ENCODE data around the gene KDM4E.

KDM4E gene

GRCh38 chr11:95054356-95054755 lies 29.3 kb downstream of the KDM4E start:
- Histone ChIP-seq H3K4me1 (ENCODE audit: low read depth, poor library complexity, severe bottlenecking) (no peaks in the 10 kb centered on the region), H3K79me2 (ENCODE audit: insufficient read depth, low read depth) (no peaks in the 10 kb centered on the region)

GRCh38 chr11:95055283-95055897 lies 30.3 kb downstream of the KDM4E start:
- Histone ChIP-seq H3K4me2 (no peak overlapping the region), H3K27me3 (ENCODE audit: insufficient read depth, low read depth) (no peaks in the 10 kb centered on the region), H3K4me3 (IDR thresholded peaks at IDR 0.05; ENCODE audit: insufficient read depth, low read depth, low read length) (no peak overlapping the region), H3K79me2 (ENCODE audit: insufficient read depth, low read depth) (no peaks in the 10 kb centered on the region), H4K20me1 (ENCODE audit: insufficient read depth) (no peaks in the 10 kb centered on the region), H2AFZ (ENCODE audit: low read depth) (no peak overlapping the region), H3K27ac (no peak overlapping the region), H3K4me1 (ENCODE audit: low read depth, poor library complexity, severe bottlenecking) (no peaks in the 10 kb centered on the region), H3K9ac (no peak overlapping the region), H3K36me3 (ENCODE audit: insufficient read depth) (no peaks in the 10 kb centered on the region)
- TF ChIP-seq CTCF (conservative IDR thresholded peaks at IDR 0.05; ENCODE audit: low read depth, low read length) = no peak

More at GRCh38 chr11:95054356-95054755, 29.3 kb downstream of the KDM4E start:
- H3K4me2 ChIP-seq = no peak overlapping the region
- TF ChIP-seq CTCF (conservative IDR thresholded peaks at IDR 0.05; ENCODE audit: low read depth, low read length) = no peak
- no peak overlapping the region for H2AFZ ChIP-seq (ENCODE audit: low read depth)
- H3K36me3 ChIP-seq (ENCODE audit: insufficient read depth) = no peaks in the 10 kb centered on the region
- no peak overlapping the region for H3K9ac ChIP-seq
- H3K27ac ChIP-seq = no peak overlapping the region
- H3K27me3 ChIP-seq (ENCODE audit: insufficient read depth, low read depth) = no peaks in the 10 kb centered on the region
- no peaks in the 10 kb centered on the region for H4K20me1 ChIP-seq (ENCODE audit: insufficient read depth)
- no peak overlapping the region for H3K4me3 ChIP-seq (IDR thresholded peaks at IDR 0.05; ENCODE audit: insufficient read depth, low read depth, low read length)

GRCh38 chr11:95057959-95058358 lies 32.9 kb downstream of the KDM4E start:
- Histone ChIP-seq H3K9ac (no peak overlapping the region), H3K4me1 (ENCODE audit: low read depth, poor library complexity, severe bottlenecking) (no peaks in the 10 kb centered on the region), H4K20me1 (ENCODE audit: insufficient read depth) (no peaks in the 10 kb centered on the region), H3K4me3 (IDR thresholded peaks at IDR 0.05; ENCODE audit: insufficient read depth, low read depth, low read length) (no peak overlapping the region), H3K36me3 (ENCODE audit: insufficient read depth) (no peaks in the 10 kb centered on the region), H3K79me2 (ENCODE audit: insufficient read depth, low read depth) (no peaks in the 10 kb centered on the region), H2AFZ (ENCODE audit: low read depth) (no peak overlapping the region), H3K27me3 (ENCODE audit: insufficient read depth, low read depth) (no peaks in the 10 kb centered on the region), H3K27ac (no peak overlapping the region), H3K4me2 (no peak overlapping the region)
- no peak for TF ChIP-seq CTCF (conservative IDR thresholded peaks at IDR 0.05; ENCODE audit: low read depth, low read length)

- H2AFZ ChIP-seq (ENCODE audit: low read depth) = no peak overlapping the region
- no peak overlapping the region for H3K4me2 ChIP-seq
- H3K27ac ChIP-seq = no peak overlapping the region
- no peak for TF ChIP-seq CTCF (conservative IDR thresholded peaks at IDR 0.05; ENCODE audit: low read depth, low read length)
- no peak overlapping the region for H3K9ac ChIP-seq
- H4K20me1 ChIP-seq (ENCODE audit: insufficient read depth) = no peaks in the 10 kb centered on the region
- H3K79me2 ChIP-seq (ENCODE audit: insufficient read depth, low read depth) = no peaks in the 10 kb centered on the region
- no peaks in the 10 kb centered on the region for H3K27me3 ChIP-seq (ENCODE audit: insufficient read depth, low read depth)
- H3K4me3 ChIP-seq (IDR thresholded peaks at IDR 0.05; ENCODE audit: insufficient read depth, low read depth, low read length) = no peak overlapping the region
- no peaks in the 10 kb centered on the region for H3K36me3 ChIP-seq (ENCODE audit: insufficient read depth)
- no peaks in the 10 kb centered on the region for H3K4me1 ChIP-seq (ENCODE audit: low read depth, poor library complexity, severe bottlenecking)
Observed at GRCh38 chr11:95058621-95059020, 33.6 kb downstream of the KDM4E start.
